C4-2B (cell line): ENCODE measurements around the gene METAP1D.

ENCODE experiments used
- ZFX ChIP-seq: fragments of 450-650 bp; IDR thresholded peaks from 2 replicates; pipeline ENCODE4 v1.6.1; 2017
- TF ChIP-seq, protein P1 (sequence below): fragments of 450-650 bp; conservative IDR thresholded peaks from 2 replicates; pipeline ENCODE4 v1.5.1; 2017; ENCODE audit warnings: mild to moderate bottlenecking

DNA sequence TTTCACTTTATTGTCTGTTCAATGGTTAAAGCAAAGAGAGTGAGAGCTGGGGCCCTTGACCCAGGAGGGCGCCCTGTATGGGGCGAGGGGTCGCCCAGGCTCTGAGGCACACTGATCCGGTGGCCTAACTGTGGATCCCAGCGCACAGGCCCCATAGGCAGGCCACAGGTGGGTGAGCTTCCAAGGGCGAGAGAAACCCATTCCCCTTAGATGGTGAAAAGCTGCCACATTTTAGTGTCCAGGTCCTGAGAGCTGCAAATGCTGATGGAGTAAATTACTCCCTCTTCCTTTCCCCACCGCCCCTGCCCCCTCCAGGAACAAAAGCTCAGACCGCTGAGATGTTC, 108.8 kb downstream of the METAP1D start:
- TF ChIP-seq, protein P1, sequence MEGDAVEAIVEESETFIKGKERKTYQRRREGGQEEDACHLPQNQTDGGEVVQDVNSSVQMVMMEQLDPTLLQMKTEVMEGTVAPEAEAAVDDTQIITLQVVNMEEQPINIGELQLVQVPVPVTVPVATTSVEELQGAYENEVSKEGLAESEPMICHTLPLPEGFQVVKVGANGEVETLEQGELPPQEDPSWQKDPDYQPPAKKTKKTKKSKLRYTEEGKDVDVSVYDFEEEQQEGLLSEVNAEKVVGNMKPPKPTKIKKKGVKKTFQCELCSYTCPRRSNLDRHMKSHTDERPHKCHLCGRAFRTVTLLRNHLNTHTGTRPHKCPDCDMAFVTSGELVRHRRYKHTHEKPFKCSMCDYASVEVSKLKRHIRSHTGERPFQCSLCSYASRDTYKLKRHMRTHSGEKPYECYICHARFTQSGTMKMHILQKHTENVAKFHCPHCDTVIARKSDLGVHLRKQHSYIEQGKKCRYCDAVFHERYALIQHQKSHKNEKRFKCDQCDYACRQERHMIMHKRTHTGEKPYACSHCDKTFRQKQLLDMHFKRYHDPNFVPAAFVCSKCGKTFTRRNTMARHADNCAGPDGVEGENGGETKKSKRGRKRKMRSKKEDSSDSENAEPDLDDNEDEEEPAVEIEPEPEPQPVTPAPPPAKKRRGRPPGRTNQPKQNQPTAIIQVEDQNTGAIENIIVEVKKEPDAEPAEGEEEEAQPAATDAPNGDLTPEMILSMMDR: no peak
- no peak for TF ChIP-seq ZFX
